ENCODE data around the gene RBP5. TPM values are rescaled to one million over a fixed set of nuclear protein-coding genes. Genes with fewer than 3 reads are reported as not detected.

RBP5 gene
- total and polyA plus RNA-seq, 10 of the 15 experiments (the other 5 are each of a cell fraction or from before 2014, with no cell fraction given), result 0.11 to 1.1 (median 0.31) TPM; not detected in 4

GRCh38 chr12:7091660-7092228, 36.9 kb downstream of the RBP5 start:
- Histone ChIP-seq H3K4me3 (no peak overlapping the region; the same call in 1 of the 2 replicates), H3K9ac (ENCODE audit: control insufficient read depth, insufficient read depth, low read length) (peak overlapping the region; percentile 74), H2AFZ (ENCODE audit: control insufficient read depth, low read depth, low read length) (peak overlapping the region; percentile 97), H3K36me3 (ENCODE audit: control insufficient read depth in 2 of 2, insufficient read depth in 2 of 2, low read length in 1 of 2) (no peaks in the 10 kb centered on the region), H4K20me1 (ENCODE audit: control insufficient read depth, insufficient read depth) (no peaks in the 10 kb centered on the region), H3K9me3 (replicated peaks; ENCODE audit: control insufficient read depth, insufficient read depth, low read length) (no peaks in the 10 kb centered on the region), H3K27ac (ENCODE audit: control insufficient read depth, insufficient read depth) (no peak overlapping the region; the same call in 1 of the 2 replicates), H3K79me2 (ENCODE audit: control insufficient read depth, insufficient read depth, low read length) (no peaks in the 10 kb centered on the region), H3K4me1 (ENCODE audit: control insufficient read depth, insufficient read depth, low read length) (no peaks in the 10 kb centered on the region), H3K4me2 (ENCODE audit: control insufficient read depth, insufficient read depth) (peak overlapping the region; percentile 92), H3K27me3 (replicated peaks in 1 of 2; ENCODE audit: control insufficient read depth in 2 of 2, insufficient read depth in 2 of 2, low read length in 1 of 2) (no peaks in the 10 kb centered on the region; a peak in 1 of 4 replicates)
- in situ Hi-C loops (cut with MboI), result no loop called here
- ChIA-PET SMC1A (ENCODE audit: uncharacterized antibody, unreplicated experiment) (interaction anchor here (1.2 to 1.4 kb wide), 2 partner anchors 16 to 147 kb away, joined by 4 to 5 read pairs; no protein-coding TSS in a partner anchor), POLR2A (interaction anchor here (0.5 to 1.1 kb wide), 3 partner anchors 13 to 167 kb away, joined by 3 to 4 read pairs (median 3); no protein-coding TSS in a partner anchor), CTCF (interaction anchor here (1.0 to 6.3 kb wide), 8 partner anchors 16 to 219 kb away, joined by 3 to 32 read pairs (median 5); partner anchors contain the start of genes C12orf57, C1RL, RNU7-1 and SPSB2), RAD21 (ENCODE audit: unreplicated experiment) (interaction anchor here (1.1 to 1.5 kb wide), 2 partner anchors 16 to 17 kb away, joined by 3 to 5 read pairs; partner anchors contain the start of gene C1RL)
- ATAC-seq (no peak; the same call in 1 of the 3 replicates), FAIRE-seq (no peak), DNase-seq (ENCODE audit: low read depth, low spot score) (no peak)
- no TSS peak for BruUV-seq (replicated peaks)
- intact Hi-C loops (cut with micrococcal nuclease; ENCODE audit: unreplicated experiment), result loop anchor here (1.0 to 5.0 kb wide), 4 partner anchors 74 to 169 kb away; partner anchors contain the start of genes C12orf57, EMG1, LPCAT3 and PHB2
- WGBS (ENCODE audit: insufficient coverage, insufficient replicate concordance, low lambda C conversion rate, missing lambda C conversion rate), result 39% methylated on average over 10 of the region's 10 CpGs
- TF ChIP-seq, protein P1, sequence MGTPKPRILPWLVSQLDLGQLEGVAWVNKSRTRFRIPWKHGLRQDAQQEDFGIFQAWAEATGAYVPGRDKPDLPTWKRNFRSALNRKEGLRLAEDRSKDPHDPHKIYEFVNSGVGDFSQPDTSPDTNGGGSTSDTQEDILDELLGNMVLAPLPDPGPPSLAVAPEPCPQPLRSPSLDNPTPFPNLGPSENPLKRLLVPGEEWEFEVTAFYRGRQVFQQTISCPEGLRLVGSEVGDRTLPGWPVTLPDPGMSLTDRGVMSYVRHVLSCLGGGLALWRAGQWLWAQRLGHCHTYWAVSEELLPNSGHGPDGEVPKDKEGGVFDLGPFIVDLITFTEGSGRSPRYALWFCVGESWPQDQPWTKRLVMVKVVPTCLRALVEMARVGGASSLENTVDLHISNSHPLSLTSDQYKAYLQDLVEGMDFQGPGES (IDR thresholded peaks at IDR 0.05), result no peak
- TF ChIP-seq, protein P2, sequence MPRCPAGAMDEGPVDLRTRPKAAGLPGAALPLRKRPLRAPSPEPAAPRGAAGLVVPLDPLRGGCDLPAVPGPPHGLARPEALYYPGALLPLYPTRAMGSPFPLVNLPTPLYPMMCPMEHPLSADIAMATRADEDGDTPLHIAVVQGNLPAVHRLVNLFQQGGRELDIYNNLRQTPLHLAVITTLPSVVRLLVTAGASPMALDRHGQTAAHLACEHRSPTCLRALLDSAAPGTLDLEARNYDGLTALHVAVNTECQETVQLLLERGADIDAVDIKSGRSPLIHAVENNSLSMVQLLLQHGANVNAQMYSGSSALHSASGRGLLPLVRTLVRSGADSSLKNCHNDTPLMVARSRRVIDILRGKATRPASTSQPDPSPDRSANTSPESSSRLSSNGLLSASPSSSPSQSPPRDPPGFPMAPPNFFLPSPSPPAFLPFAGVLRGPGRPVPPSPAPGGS (IDR thresholded peaks at IDR 0.05; ENCODE audit: borderline replicate concordance, insufficient read depth, low read depth, low read length, poor library complexity, severe bottlenecking), result no peak
- 0 out of 2 replicates have a peak, but pooled peaks have one; percentile 5 for TF ChIP-seq POLR2A (IDR thresholded peaks at IDR 0.05; ENCODE audit: low read depth, low read length)
